ENCODE data around the gene SLC25A41.

Gene SLC25A41

DNA sequence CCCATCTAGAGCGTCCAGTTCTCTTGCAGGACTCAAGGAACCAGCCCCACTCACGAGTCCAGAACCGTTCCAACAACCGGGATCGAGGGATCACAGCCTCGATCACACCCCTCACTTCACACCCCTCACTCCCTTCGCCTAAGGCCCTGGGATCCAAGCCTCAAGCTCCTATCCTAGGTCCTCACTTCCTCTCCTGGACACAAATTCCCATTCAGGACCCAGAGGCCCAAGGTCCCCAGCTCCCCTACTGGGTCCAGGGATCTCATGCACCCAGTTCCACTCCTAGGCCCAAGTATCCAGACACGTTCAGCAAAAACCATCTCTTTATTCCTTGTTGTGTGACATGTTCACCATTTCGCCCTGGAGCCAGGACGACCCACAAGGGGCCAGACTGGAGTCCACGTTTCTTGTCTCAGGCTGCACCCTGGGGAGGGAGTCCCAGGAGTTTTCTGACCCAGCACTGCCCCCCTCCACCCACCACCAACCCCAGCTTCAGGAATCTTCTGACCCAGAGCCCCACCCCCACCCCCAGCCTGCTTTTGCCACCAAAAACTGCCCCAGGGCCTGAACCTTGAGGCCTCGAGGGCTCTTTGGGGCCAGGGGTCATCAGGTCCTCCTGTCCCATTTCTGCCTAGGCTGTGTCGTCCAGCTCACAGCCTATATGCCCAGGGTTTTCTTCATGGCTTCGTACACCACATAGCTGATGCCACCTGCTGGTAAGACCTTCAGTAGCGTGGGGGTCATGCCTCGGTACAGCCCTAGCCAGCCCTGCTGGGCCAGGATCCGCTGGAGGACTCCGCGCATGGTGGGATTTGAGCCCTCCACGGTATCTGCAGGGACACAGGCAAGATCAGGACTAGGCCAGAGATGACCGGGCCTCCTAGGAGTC, 7.6 kb downstream of the SLC25A41 start:
- peak; percentile 16 for DNase-seq

DNA sequence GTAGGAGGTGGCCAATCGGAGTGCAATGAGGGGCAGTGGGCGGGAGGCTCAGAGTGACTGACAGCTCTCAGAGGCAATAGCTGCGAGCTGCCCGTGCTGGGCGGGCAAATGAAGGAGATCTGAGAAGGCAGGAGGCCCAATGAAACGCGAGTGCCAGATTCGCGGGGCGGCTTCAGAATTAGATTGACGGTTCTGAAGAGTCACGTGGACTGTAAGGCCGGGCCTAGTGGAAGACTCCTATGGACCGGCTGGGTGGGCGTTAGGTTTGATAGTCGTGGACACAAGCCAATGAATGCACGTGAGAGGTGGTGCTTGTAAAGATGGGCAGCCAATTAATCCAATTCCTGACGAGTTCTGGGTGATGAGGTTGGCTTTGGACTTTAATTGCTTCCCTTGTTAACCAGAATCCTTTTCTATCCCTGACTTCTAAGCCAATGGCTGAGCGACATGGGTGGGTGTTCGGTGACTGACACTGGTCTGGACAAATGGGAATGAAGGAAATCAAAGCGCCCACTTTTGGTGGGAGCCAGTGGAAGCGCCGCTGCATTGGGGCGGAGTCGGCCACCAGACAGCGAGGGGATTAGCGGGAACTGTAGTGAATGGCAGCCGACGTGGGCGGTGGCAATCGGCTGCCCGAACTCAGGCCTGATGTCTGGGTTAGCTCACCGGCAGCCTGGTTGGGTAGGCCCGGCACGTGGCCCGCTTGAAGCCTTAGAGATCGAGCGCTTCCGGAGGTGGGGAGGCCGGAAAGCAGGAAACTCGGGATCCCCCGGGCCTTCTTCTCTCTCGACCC, 8.4 kb downstream of the SLC25A41 start:
- peak; percentile 99 for DNase-seq

DNA sequence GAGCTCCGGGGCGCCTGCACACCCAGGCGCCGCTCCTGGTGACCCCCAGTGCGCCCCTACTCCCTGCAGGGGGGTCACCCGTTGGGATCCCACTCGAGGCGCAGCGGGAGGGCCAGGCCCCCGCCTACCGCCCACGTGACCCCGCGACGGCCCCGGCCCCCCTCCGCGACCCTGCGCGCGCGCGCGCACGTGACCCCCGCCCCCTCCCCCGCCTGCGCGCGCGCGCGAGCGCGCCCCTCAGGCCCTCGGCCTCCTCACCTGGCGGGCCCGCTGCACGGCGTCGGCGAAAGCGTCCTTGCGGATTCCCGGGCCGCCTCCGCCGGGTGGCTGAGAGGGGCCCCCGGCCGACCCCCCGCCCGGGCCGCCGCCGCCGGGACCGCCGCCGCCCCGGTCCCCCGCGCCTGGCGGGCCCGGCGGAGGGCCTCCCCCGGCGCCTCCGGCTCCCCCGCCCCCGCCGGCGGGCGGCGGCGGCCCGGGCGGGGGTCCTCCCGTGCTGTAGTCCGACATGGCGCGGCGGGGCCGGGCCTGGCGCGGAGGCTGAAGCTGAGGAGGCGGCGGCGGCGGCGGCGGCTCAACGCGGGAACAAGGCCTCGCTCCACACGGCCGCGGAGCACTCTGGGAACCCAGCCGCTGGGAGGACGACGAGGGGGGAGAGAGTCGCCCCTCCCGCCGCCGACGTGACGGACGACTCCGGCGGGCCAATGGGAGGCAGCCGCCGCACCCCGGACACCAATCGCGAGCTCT, 9.2 kb downstream of the SLC25A41 start, which contains the start of gene KHSRP:
Gene KHSRP, minus strand, starts transcription at position 617 of the 744 bp plus-strand sequence. Its CDS starts 110 bp downstream, at position 507.
- no peak for DNase-seq

DNA sequence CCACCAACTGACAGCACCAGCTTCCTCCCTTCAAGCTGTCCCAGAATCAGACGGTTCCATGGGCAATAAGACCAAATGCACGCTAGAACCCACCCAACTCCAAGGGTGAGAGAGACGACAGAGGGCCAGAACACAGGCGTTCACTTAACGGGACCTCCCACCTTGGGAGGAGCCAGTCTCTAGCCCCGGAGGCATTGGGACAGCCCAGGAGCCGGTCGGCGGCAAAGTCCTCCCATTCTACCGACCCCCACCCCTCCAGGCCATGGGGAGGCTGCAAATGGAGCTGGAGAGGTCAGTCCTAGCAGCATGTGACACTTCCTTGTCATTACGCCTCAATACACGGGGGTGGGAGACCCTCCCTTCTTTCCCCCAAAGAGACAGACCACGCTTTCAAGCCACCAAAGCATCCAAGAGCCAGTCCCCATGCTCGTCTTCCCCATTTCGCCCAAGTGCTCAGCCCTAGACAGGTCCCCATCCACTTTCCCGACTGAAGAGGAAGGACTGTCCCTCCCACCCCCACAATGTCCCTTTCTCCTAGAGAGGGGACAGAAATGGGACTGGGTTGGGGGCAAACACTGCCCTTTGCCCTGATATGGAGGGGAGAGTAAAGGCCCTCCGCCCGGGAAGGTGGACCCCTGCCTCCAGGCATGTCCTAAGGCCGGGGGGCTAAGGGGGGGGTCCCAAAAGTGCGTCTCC, 9.9 kb downstream of the SLC25A41 start:
- DNase-seq = no peak

DNA sequence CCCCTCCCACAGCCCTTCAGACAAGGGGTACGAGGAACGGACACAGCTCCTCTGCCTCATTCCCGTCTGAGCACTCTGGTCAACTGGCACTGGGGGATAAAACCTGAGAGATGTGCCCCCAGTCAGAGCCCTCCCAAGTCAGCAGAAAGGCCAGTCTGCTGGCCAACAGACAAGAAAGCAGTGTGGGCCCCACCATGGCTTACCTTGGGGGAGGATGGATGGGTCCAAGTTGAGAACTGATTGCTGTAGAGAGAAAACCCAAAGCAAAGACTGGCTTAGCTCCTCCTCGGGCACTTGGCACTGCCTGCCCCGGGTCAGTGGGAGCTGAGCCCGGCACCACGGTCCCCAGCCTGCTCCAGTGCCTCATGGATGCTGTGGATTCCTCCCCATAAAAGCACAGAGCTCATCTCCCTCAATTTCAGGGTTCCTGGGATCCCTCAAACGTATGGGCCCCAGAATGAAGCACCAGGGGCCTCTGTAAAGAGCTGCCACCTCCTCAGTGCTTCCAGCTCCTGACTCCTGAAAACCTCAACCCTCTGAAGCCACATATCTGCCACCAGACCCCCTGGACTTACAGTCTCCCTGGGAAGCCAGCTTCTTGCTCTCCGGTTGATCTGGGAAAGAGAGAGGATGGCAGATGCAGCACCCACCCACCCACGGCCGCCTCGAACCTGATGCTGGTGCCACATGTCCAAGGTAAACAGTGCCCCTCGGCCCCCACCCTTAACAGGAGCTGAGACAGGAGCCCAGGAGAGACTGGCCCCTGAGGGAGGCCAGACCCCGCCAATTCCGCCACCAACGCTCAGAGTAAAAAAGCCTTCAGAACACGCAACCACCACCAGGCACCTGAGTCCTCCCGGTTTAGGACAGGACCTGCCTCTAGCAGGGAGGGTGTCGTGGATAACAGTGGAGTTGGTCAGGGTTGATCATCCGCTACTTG, 12.2 kb downstream of the SLC25A41 start:
- DNase-seq = no peak

DNA sequence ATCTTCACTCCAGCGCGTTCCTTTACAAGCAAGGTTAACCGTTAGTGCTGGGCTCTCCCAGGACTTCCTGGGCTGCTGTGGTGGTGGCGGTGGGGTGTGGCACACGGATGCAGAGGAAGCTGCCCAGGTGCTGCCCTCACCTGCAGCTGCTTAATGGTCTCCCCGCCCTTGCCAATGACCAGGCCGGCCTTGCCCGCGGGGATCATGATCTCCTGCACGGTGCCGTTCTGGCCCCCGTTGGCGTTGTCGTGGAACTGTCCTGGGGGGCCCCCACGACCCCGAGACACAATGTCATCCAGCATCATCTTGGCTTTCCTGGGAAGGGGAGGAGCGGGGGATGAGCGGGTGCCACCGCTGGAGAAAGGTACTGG, 15.0 kb downstream of the SLC25A41 start:
- no peak for DNase-seq

DNA sequence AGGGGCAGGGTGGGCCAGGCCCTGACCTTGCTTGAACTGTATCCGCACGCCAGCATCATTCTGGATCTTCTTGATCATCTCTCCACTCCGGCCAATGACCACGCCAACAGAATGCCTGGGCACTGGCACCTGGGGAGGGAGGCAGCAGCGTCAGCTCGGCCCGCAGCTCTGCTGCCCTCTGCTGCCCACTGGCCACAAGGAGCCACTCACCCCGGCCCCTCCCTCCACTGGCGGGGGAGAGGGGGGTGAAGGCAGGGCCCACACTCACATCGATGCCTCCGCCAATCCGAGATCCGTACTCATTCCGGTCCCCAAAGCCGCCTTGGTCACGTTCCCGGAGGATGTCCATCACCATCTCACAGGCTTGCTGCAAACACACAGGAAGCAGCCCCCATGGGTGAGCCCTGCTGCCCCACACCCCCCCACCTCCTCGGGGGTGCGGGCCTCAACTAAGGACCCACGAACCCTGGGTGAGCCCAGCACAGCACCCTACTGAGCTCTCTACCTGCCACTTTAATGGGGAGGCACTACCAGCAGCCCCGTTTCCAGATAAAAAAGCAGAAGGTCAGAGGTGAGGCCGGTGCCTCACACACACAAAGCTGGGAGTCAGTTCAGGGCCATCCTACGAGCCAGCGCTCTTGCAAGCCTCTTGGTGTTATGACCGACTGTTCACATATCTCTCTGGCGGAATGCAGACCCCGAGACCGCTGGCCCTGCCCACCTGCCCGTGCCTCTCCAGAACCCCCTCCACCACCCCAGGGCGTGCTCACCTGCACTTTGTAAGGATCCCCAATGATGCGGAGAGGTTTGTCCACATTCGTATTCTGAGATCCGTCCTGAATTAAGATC, 15.6 kb downstream of the SLC25A41 start:
- DNase-seq = no peak

DNA sequence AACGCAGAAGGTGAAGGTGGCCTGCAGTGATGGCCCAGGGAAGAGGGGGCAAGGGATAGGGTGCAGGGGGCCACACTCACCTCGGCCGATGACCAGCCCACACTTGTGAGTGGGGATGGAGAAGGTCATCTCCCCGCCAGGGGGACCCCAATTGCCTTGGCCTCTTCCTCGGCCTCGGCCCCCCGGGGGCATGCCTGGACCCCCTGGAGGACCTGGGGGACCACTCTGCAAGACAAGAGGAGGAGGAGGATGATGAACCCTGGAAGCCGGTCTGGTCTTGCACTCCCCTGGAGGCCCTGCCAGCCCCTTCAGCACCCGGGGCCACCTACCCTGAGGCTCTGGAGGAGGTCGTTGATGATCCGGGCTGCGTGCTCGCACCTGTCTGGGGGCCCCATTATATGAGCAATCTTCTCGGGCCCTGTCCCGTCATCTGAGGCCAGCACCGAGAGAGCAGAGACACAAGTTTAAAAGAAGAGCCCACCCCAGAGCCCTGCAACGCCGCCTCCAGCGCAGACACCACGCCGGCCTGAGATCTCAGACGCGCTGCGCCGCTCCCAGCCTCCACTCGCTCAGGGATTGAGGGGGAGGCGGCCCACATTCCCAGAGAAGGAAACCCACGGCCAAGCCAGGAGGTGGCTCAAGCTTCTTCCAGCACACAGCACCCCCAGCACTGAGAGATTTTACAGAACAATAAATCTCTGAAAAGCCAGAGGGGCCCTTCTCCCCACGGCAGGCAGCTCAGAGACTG, 16.7 kb downstream of the SLC25A41 start:
- DNase-seq = no peak

DNA sequence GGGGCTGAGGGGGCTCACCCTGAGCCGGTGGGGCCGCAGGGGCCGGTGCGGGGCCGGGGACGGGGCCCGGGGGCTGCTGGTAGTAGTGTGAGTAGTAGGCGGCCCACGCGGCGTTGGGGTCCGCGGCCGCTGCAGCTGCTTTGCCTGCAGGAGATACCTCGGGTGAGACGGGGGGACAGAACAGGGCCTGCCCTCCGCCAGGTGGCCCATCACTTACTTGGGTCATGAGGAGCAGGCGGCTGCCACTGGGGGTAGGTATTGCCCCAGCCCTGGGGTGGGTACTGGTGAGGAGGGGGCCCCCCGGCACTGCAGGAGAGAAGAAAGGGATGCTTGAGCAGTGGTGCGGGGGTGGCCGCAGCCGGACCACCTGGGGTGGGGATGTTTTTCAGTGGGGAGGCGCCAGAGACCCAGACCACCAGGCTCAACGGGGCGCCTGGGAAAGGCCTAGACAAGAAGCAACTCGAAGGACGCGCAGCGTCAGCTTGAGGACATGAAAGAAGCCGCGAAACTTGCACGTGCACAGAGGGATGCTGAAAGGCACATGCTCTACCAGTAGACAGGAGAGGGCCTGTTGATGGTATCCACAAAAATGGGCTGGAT, 17.9 kb downstream of the SLC25A41 start:
- DNase-seq = no peak

DNA sequence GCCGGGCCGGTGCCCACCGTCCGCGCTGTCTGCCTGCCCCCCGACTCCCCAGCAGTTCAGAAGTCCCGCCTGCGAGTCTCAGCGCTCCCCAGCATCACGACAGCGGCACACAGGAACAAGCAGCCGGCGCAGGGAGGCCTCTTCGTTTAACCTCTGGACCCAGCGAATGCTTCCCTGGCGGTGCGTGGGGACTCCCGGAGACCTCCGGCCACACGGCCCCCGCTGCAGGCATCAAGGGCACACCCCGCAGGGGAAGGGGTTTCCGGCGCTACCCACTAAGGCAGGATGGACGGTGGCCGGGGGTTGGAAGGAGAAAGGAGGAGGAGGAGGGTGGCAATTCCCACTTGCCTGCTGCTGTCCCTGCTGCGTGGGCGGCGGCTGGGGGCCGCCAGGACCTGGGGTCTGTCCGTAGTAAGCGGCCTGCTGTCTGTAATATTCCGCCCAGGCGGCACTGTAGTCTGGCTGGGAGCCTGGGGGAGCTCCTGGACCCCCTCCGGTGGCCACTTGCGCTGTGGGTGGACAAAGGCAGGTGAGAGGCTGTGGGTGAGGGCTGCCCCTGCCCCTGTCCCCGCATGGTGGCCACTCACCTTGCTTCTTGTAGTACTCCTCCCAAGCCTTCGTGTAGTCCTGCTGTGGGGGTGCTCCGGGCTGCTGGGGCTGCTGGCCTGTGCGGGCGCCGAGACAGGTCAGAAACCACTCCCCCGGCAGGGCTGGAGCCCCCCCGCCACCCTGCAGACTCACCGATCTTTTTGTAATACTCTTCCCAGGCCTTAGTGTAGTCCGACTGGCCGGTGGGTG, 18.6 kb downstream of the SLC25A41 start:
- no peak for DNase-seq

DNA sequence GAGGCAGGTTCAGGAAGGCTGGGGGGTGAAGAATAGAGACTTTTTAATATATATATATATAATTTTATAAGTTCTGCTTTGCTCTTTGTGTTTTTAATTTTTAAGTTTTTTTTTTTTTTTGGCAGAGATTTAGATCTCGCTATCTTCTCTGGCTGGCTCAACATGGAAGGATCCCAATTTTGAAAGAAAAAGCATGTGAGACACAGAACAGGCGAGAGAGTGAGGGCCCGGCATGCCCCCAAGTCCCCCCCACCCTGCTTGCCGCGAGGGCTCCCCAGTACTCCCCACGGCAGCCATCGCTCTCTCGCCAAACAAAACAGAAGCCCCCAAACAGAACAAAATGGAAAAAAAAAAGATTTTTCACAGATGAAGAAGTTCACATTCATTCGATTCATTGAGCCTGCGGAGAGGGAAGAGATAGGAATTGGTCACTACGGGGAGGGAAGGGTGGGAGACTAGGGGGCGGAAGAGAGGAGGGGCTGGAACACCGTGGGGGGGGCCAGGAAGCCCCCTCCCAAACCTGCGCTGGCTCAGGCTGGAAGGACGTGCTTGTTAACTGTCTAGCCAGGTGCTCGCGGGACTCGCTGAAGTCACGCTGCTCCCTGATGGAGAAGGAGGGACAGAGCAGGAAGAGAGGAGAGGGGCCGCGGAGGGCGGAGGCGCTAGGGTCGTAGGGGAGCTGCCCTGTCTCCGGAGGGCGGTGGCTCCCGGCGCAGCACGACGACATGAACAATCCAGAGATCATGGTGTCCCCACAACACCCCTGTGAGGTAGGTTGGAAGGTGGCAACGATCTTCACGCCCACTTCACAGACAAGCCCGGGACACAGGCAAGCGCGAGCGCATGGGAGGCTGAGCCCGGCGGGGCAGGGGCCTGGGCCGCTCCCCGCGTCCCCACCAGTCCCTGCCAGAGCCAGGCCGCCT, 19.6 kb downstream of the SLC25A41 start:
- DNase-seq = no peak

DNA sequence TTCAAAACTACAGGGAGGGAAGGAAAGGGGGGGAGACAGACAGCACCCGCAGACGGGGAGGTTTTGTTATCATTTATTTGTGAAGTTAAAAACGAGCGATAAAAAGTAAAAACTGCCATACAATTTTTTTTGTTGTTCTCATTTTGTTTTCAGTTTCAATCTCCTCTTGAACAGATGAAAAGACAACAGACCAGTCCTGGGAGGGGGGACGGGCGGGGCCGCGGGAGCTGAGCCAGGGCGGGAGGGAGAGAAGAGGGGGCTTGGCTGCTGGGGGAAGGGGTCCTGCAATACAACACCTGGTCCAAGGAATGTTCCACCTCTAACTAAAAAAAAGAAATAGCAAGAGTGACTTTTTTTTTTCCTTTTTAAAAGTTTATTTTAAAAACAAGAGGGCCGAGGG, 20.3 kb downstream of the SLC25A41 start:
- DNase-seq = no peak

DNA sequence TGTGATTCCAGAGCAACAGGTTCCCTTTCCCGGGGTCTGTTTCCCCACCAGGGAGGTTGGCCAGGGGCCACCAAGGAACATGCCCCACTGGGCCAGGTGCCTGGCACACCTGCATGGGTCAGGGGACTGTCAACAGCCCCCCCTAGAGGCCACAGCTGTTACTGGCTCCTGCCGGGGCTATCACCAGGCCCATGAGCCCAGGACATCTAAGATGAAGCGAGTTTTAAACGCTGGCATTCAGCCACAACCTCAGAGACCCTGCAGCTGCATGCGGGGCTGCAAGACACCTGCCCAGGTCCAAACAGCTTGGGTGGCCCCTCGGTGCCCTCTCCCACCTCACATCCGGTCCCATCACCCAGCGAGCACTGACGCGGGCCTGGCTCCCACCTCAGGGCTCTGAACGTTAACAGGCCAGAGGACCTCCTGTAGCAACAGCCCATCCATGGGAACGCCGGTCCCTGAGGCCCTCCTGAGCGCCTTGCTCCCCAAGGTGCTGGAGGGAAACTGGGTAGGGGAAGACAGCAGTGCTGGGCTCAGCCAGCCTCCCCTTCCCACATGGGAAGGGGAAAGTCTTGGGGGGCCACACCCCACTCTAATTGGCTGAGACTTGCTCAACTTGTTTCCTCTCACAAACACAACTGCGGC, 21.0 kb downstream of the SLC25A41 start:
- no peak for DNase-seq

DNA sequence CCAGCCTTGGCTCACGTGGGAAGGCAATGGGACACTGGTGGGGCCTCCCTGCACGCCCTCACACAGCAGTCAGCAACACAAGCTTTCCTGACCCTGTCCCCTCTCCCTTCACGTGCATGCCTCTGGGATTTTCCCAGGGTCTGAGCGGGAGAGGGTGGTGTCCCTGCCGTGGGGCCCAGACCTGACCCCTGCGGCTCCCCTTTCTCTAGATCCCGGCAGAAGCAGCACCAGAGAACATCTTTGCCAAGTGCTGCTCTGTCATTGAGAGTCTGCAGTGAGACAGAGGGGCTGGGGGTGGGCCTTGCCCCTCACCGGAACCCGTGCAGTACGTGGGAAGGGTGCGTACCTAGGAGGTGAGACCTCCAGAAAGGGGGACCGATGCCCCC, 21.5 kb downstream of the SLC25A41 start:
- DNase-seq = no peak

DNA sequence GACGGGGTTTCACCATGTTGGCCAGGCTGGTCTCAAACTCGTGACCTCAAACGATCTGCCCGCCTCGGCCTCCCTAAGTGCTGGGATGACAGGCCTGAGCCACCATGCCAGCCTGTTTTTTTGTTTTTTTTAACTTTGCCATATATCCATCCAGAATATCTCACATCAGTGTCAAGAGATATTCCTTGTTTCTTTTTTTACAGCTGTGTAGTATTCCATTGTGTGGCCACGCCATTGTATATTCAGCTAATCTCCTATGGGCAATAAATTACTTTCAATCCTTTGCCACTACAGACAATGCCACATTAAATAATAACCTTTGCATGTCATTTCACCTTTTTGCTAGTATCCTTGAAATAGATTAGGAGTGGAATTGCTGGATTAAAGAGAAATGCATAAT, 24.2 kb downstream of the SLC25A41 start:
- DNase-seq = no peak

DNA sequence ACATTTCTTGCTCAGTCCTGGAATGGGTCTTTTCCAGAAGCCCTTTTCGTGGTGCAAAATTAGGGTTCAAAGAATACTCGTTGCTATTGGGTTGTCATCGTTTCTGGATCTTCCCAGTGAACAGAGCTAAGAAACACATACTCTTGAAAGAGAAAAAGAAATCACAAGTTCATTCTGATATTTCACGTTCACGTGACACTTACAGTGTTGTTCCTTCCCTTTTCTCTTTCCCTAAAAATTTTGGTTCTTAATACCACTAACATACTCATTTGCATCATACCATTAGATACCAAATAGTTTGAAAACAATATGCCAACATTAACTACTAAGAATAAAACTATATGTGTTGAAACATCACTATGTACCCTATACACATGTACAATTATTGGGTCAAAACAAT, 27.2 kb downstream of the SLC25A41 start:
- DNase-seq = no peak

All from activated CD4-positive, alpha-beta T cell treated with anti-CD3 and anti-CD28 coated beads for 1 hour (primary cell).